Common myeloid progenitor, CD34-positive (primary cell): ENCODE results near the gene BIK.

Source experiments
- CTCF ChIA-PET: fragments of 350-600 bp; sonication (Branson Sonifier 250); formaldehyde crosslinking; loops from one replicate; lab custom pipeline; 2021; ENCODE audit warnings: antibody characterized with exemption; lab: Charles Lee
- POLR2A ChIA-PET: fragments of 350-600 bp; sonication (Branson Sonifier 250); formaldehyde crosslinking; loops from one replicate; lab custom pipeline; 2021; ENCODE audit warnings: antibody characterized with exemption; lab: Charles Lee
- DNase-seq, 3 donors: peaks; one replicate each; pipeline versions ENCODE4 v3.0.0 to v3.0.0-alpha.2; 2013
- H3K27ac ChIP-seq, 2 experiments: 1 replicate in 1 of 2; 2 replicates in 1 of 2; pipeline ENCODE4 v1.7.0; 2013; ENCODE audit warnings: inconsistent platforms in 2 of 2, low read length in 2 of 2, mild to moderate bottlenecking in 2 of 2, low read depth in 1 of 2, moderate library complexity in 1 of 2; ENCODE audit not compliant: severe bottlenecking in 2 of 2, insufficient read depth in 1 of 2, poor library complexity in 1 of 2
- H3K27me3 ChIP-seq, 5 experiments: replicated peaks in 2 of 5; 1 replicate in 3 of 5; 2 replicates in 2 of 5; pipeline versions ENCODE4 v1.6.1 to v1.7.0; 2013; ENCODE audit warnings: low read length in 4 of 5, mild to moderate bottlenecking in 2 of 5, moderate library complexity in 2 of 5, inconsistent platforms in 1 of 5; ENCODE audit not compliant: insufficient read depth in 5 of 5, control insufficient read depth in 4 of 5
- H3K36me3 ChIP-seq, 4 experiments: 1 replicate in 2 of 4; 2 replicates in 2 of 4; pipeline versions ENCODE4 v1.6.1 to v1.7.0; 2013; ENCODE audit warnings: low read length in 3 of 4, control low read depth in 1 of 4, mild to moderate bottlenecking in 1 of 4; ENCODE audit not compliant: control insufficient read depth in 4 of 4, insufficient read depth in 4 of 4
- H3K4me1 ChIP-seq, 4 experiments: 1 replicate in 3 of 4; 2 replicates in 1 of 4; pipeline versions ENCODE4 v1.6.1 to v1.7.1; 2013; ENCODE audit warnings: low read length in 3 of 4, mild to moderate bottlenecking in 3 of 4, control low read depth in 1 of 4, inconsistent platforms in 1 of 4, moderate library complexity in 1 of 4; ENCODE audit not compliant: control insufficient read depth in 4 of 4, insufficient read depth in 4 of 4; ENCODE audit errors: control extremely low read depth in 1 of 4
- H3K4me3 ChIP-seq, 7 experiments: 1 replicate in 4 of 7; 2 replicates in 3 of 7; pipeline versions ENCODE4 v1.5.1 to v1.7.0; 2013; ENCODE audit warnings: mild to moderate bottlenecking in 7 of 7, low read length in 6 of 7, moderate library complexity in 6 of 7, inconsistent platforms in 2 of 7, low read depth in 2 of 7, control low read depth in 1 of 7; ENCODE audit not compliant: insufficient read depth in 4 of 7, control insufficient read depth in 1 of 7; ENCODE audit errors: extremely low read depth in 1 of 7
- H3K9me3 ChIP-seq, 5 experiments: 1 replicate in 4 of 5; 2 replicates in 1 of 5; pipeline versions ENCODE4 v1.6.1 to v1.7.1; 2013; ENCODE audit warnings: low read length in 4 of 5, mild to moderate bottlenecking in 2 of 5, inconsistent platforms in 1 of 5, low read depth in 1 of 5, moderate library complexity in 1 of 5; ENCODE audit not compliant: control insufficient read depth in 4 of 5, insufficient read depth in 2 of 5; ENCODE audit errors: control extremely low read depth in 1 of 5
- WGBS: methylation state at CpG from one replicate; pipeline ENCODE4 v1.1.5; 2013; ENCODE audit not compliant: insufficient coverage; 5-methylcytosine and 5-hydroxymethylcytosine counted together

BIK gene

DNA sequence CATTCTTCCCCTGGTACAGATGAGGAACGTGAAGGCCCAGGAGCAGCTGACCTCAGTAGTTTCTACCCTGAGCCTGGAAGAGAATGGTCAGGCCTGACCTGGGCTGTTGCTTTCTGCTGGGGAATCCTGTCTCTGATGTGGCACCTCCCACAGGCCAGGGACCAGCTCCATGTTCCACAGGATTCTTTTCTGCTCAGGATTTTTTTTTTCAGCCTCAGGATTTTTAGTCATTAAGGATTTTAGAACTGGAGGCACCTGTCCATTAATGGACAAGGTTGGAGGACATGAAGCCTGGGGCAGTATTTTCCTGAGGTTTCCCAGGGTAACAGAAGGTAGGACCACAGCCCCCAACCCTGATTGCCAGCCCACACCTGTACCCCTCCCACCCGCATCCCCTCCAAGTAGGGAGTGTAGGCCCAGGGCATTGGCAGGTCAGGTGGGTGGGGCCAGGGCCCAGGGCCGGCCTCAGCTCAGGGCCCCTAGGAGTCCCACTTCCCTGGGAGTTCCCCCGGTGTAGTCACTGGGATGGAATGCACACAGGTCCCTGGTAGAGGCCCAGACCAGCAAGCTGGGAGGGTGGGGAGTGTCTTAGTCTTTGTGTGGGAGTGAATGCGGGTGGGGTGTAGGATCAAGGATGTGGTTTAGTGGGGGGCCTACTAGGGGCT lies 16.1 kb downstream of the BIK start:
- DNase-seq: no peak
- H3K27me3 ChIP-seq: no peaks in the 10 kb centered on the region
- ChIA-PET CTCF (interaction anchor here (1.0 to 1.8 kb wide), 3 partner anchors 11 to 103 kb away, joined by 3 to 5 read pairs (median 3); no protein-coding TSS in a partner anchor), POLR2A (interaction anchor here (0.6 to 0.7 kb wide), 2 partner anchors 10 to 797 kb away, joined by 3 read pairs; no protein-coding TSS in a partner anchor)
- peaks cover 2 to 39% (median 33%) of the 10 kb centered on the region in 4 experiments for H3K4me1 ChIP-seq
- H3K4me3 ChIP-seq: no peak overlapping the region
- H3K27ac ChIP-seq: no peak overlapping the region
- no peaks in the 10 kb centered on the region for H3K9me3 ChIP-seq
- H3K36me3 ChIP-seq: peaks cover 2 to 8% (median 5%) of the 10 kb centered on the region in 4 experiments
- 79% methylated on average over 2 of the region's 5 CpGs for WGBS

GRCh38 chr22:43127166-43127908 lies 16.8 kb downstream of the BIK start:
- Histone ChIP-seq H3K36me3 (peaks cover 4 to 15% (median 11%) of the 10 kb centered on the region in 4 experiments), H3K27ac (no peak overlapping the region), H3K27me3 (no peaks in the 10 kb centered on the region), H3K4me3 (no peak overlapping the region), H3K4me1 (peaks cover 2 to 36% (median 33%) of the 10 kb centered on the region in 4 experiments), H3K9me3 (no peaks in the 10 kb centered on the region)
- DNase-seq: no peak
- WGBS: 93% methylated on average over 17 of the region's 17 CpGs
- ChIA-PET POLR2A (no interaction called here), CTCF (interaction anchor here (0.9 to 1.8 kb wide), 4 partner anchors 11 to 102 kb away, joined by 3 to 5 read pairs (median 3); no protein-coding TSS in a partner anchor)

- 3% methylated on average over 8 of the region's 13 CpGs for WGBS
- Histone ChIP-seq H3K27ac (no peak overlapping the region), H3K9me3 (no peaks in the 10 kb centered on the region), H3K27me3 (no peaks in the 10 kb centered on the region), H3K36me3 (peaks cover 4 to 22% (median 17%) of the 10 kb centered on the region in 4 experiments), H3K4me3 (peak overlapping the region in 2 of 7 experiments; percentile 11 to 33), H3K4me1 (peaks cover 2 to 36% (median 33%) of the 10 kb centered on the region in 4 experiments)
- DNase-seq: peak in 2 of 3 donors; percentile 54 to 70
- ChIA-PET CTCF (interaction anchor here (0.5 to 1.5 kb wide), 4 partner anchors 11 to 102 kb away, joined by 3 read pairs; no protein-coding TSS in a partner anchor), POLR2A (no interaction called here)
Observed at GRCh38 chr22:43128116-43128515, 17.6 kb downstream of the BIK start.

GRCh38 chr22:43128928-43129424 lies 18.4 kb downstream of the BIK start:
- peak in 1 of 3 donors; percentile 55 for DNase-seq
- 78% methylated on average over 16 of the region's 20 CpGs for WGBS
- H3K27me3 ChIP-seq: no peaks in the 10 kb centered on the region
- ChIA-PET CTCF (no interaction called here), POLR2A (no interaction called here)
- no peak overlapping the region for H3K27ac ChIP-seq
- H3K36me3 ChIP-seq: peaks cover 7 to 26% (median 20%) of the 10 kb centered on the region in 4 experiments
- H3K9me3 ChIP-seq: no peaks in the 10 kb centered on the region
- H3K4me1 ChIP-seq: peaks cover 2 to 36% (median 33%) of the 10 kb centered on the region in 4 experiments
- peak overlapping the region in 1 of 7 experiments; percentile 28 for H3K4me3 ChIP-seq

DNA sequence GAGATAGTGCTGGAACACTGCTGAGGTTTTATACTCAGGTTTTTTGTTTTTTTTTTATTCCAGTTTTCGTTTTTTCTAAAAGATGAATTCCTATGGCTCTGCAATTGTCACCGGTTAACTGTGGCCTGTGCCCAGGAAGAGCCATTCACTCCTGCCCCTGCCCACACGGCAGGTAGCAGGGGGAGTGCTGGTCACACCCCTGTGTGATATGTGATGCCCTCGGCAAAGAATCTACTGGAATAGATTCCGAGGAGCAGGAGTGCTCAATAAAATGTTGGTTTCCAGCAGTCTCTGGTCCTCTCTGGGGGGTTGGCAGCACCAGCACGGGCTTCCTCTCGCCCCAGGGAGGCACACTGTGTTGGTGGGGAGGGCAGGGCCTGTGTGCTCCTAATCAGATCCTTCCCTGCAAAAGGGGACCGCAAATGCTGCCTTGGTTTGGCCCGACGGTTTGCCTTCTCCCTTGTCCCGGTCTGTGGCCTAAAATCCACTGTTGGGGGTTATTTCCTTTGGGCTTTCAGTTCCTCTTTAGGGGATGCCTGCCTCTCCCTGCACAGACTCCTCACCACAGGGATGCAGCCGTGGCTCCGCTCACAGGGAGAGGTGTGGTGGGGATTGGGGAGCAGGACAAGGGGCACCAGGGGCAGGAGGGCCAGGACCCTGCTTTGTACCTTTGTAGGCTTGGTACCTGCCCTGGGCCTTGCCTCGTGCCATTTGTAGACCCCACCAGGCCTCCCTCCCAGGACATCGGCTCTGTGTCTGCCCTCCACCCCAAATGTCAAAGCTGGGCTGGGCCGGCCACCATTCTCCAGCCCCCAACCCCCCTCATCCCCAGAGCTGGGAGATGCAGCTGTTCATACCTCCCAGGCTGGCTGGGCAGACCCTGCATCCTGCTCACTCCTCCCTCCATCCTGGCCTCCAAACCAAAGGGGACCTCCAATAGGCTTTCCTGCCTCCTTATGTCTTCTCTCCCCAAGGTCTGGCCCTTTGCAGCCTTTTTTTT lies 19.2 kb downstream of the BIK start:
- peaks cover 9 to 33% (median 26%) of the 10 kb centered on the region in 4 experiments for H3K36me3 ChIP-seq
- POLR2A ChIA-PET: no interaction called here
- WGBS: 72% methylated on average over 12 of the region's 16 CpGs
- DNase-seq: no peak
- no peak overlapping the region for H3K4me3 ChIP-seq
- H3K27me3 ChIP-seq: no peaks in the 10 kb centered on the region
- H3K4me1 ChIP-seq: peaks cover 2 to 36% (median 33%) of the 10 kb centered on the region in 4 experiments
- H3K27ac ChIP-seq: no peak overlapping the region
- CTCF ChIA-PET: no interaction called here
- no peaks in the 10 kb centered on the region for H3K9me3 ChIP-seq

DNA sequence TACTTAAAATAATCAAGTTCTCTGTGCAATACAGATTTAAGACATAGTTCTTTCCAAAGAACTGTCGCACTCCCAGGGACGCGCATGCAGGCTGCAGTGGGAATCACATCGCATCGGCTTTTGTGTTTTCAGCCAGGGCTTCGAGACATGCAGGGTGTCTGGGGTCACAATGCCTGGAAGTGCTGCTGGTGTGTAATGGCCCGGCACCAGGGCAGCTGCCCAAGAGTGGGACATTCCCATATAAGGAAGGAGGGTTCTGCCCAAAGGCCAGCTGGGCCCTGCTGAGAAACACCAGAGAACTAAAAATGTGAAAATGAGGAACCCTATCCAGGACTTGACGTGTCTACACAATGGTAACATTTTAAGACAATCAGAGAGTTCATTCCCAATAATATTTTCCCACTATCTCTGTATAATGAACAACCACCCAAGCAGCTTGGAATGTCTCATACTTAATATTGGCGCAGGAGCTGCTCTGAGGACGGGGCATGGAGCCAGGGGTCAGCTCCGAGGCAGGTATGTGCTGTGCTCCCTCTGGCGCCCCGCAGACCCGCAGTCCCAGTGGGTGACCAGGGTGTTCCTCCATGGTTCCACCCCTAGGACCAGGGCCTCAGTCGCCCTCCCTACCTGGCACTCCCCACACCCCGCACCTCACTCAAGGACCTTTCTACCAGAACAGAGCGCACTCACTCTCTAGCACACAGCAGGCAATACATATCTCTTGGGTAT lies 21.4 kb downstream of the BIK start:
- H3K27me3 ChIP-seq: no peaks in the 10 kb centered on the region
- H3K27ac ChIP-seq: no peak overlapping the region
- no peak overlapping the region for H3K4me3 ChIP-seq
- H3K4me1 ChIP-seq: peaks cover 2 to 39% (median 34%) of the 10 kb centered on the region in 4 experiments
- no peaks in the 10 kb centered on the region for H3K9me3 ChIP-seq
- no peak for DNase-seq
- CTCF ChIA-PET: interaction anchor here (0.6 kb wide), 1 partner anchor 26 kb away, joined by 3 read pairs; no protein-coding TSS in a partner anchor
- WGBS: 95% methylated on average over 14 of the region's 17 CpGs
- POLR2A ChIA-PET: interaction anchor here (0.5 kb wide), 1 partner anchor 157 kb away, joined by 4 read pairs; no protein-coding TSS in a partner anchor
- peaks cover 13 to 51% (median 37%) of the 10 kb centered on the region in 4 experiments for H3K36me3 ChIP-seq
